OCI-LY7 (cell line): Measurements from ENCODE around the gene CALN1. TPM values are rescaled to one million over a fixed set of nuclear protein-coding genes. Genes with fewer than 3 reads are reported as not detected.

ENCODE experiments used
- BruUV-seq: library from RNA; stranded (reverse); fragments of 400-500 nt; replicated peaks from 2 replicates; lab custom pipeline; 2021; lab: Mats Ljungman, UMichigan
- CTCF ChIA-PET: fragments of 300-600 bp; sonication (Branson Sonifier 250); formaldehyde crosslinking; loops from one replicate; lab custom pipeline; 2022; ENCODE audit warnings: antibody characterized with exemption; ENCODE audit not compliant: unreplicated experiment; lab: Charles Lee
- POLR2A ChIA-PET: fragments of 300-600 bp; sonication (Branson Sonifier 250); formaldehyde crosslinking; loops from one replicate; lab custom pipeline; 2022; ENCODE audit warnings: antibody characterized with exemption; lab: Charles Lee
- DNase-seq: peaks from one replicate; pipeline ENCODE4 v3.0.0-alpha.2; 2015; ENCODE audit warnings: low spot score
- H2AFZ ChIP-seq: fragments of 200-600 bp; sonication (generic), shearing (Covaris generic); 2 replicates; pipeline ENCODE4 v1.6.1; 2014; ENCODE audit warnings: mild to moderate bottlenecking, antibody characterized with exemption, low read length, moderate library complexity
- H3K27ac ChIP-seq: fragments of 200-600 bp; sonication (generic); 2 replicates; pipeline ENCODE4 v1.5.1; 2014; ENCODE audit warnings: mixed run types, low read depth, mild to moderate bottlenecking, moderate library complexity, low read length, inconsistent platforms; ENCODE audit not compliant: poor library complexity, severe bottlenecking
- H3K36me3 ChIP-seq: fragments of 200-600 bp; sonication (generic); 2 replicates; pipeline ENCODE4 v1.6.1; 2014; ENCODE audit warnings: mild to moderate bottlenecking, antibody characterized with exemption, low read length, moderate library complexity, mixed read lengths; ENCODE audit not compliant: insufficient read depth
- H3K4me1 ChIP-seq: fragments of 200-600 bp; sonication (generic); 2 replicates; pipeline ENCODE4 v1.5.1; 2014; ENCODE audit warnings: mild to moderate bottlenecking, low read length; ENCODE audit not compliant: insufficient read depth, poor library complexity, severe bottlenecking
- H3K4me2 ChIP-seq: fragments of 200-600 bp; sonication (generic); 2 replicates; pipeline ENCODE4 v1.6.1; 2014; ENCODE audit warnings: mild to moderate bottlenecking, low read length
- H3K4me3 ChIP-seq: fragments of 200-600 bp; sonication (generic); 2 replicates; pipeline ENCODE4 v1.5.1; 2014; ENCODE audit warnings: mild to moderate bottlenecking, low read depth, low read length; ENCODE audit not compliant: poor library complexity, severe bottlenecking
- H3K79me2 ChIP-seq: fragments of 200-600 bp; sonication (generic); 2 replicates; pipeline ENCODE4 v1.6.1; 2016; ENCODE audit warnings: low read depth, mild to moderate bottlenecking, low read length, moderate library complexity, mixed read lengths; ENCODE audit not compliant: insufficient read depth
- H3K9me2 ChIP-seq: fragments of 200-600 bp; sonication (generic); 2 replicates; pipeline ENCODE4 v1.6.1; 2016; ENCODE audit warnings: mild to moderate bottlenecking, low read length, mixed read lengths; ENCODE audit not compliant: insufficient read depth
- H3K9me3 ChIP-seq: fragments of 200-600 bp; sonication (generic); 2 replicates; pipeline ENCODE4 v1.6.1; 2014; ENCODE audit warnings: mild to moderate bottlenecking, mixed run types, low read length, mixed read lengths
- H4K20me1 ChIP-seq: fragments of 200-600 bp; sonication (generic); 2 replicates; pipeline ENCODE4 v1.6.1; 2014; ENCODE audit warnings: mild to moderate bottlenecking, antibody characterized with exemption, low read length, moderate library complexity, mixed read lengths; ENCODE audit not compliant: insufficient read depth
- CTCF ChIP-seq: fragments of 200-600 bp; sonication (generic); conservative IDR thresholded peaks from 2 replicates; pipeline ENCODE4 v1.5.1; 2014; ENCODE audit warnings: mild to moderate bottlenecking, antibody characterized with exemption, low read length, moderate library complexity, mixed read lengths
- EZH2phosphoT487 ChIP-seq: fragments of 200-600 bp; sonication (generic); IDR thresholded peaks from 2 replicates; pipeline ENCODE4 v1.6.1; 2018; ENCODE audit warnings: low read depth, borderline replicate concordance, mild to moderate bottlenecking, mixed run types, antibody characterized with exemption, low read length, moderate library complexity, mixed read lengths
- intact Hi-C: fragments of 100-400 bp; cut with micrococcal nuclease; formaldehyde crosslinking; loops from one replicate; pipeline ENCODE4 v1.10.0; 2022; ENCODE audit not compliant: unreplicated experiment
- total RNA-seq, 2 experiments: library from RNA; depleted of rRNA in 1 of 2; stranded (reverse); fragments of >200 nt in 1 of 2; shearing (Covaris generic) in 1 of 2; gene quantifications; 2 replicates each; pipeline ENCODE4 v1.2.3, GENCODE V29; 2014 to 2022

The CALN1 gene
- total RNA-seq, 2 experiments from 2014 or later: not detected

- Histone ChIP-seq H3K36me3 (no peaks in the 10 kb centered on the region), H3K9me2 (no peaks in the 10 kb centered on the region), H3K9me3 (no peaks in the 10 kb centered on the region), H3K79me2 (no peaks in the 10 kb centered on the region), H3K27ac (no peak overlapping the region), H4K20me1 (no peaks in the 10 kb centered on the region), H3K4me1 (no peaks in the 10 kb centered on the region), H3K4me2 (no peak overlapping the region), H3K4me3 (no peak overlapping the region), H2AFZ (no peak overlapping the region)
- BruUV-seq: no TSS peak
- ChIA-PET CTCF (no interaction called here), POLR2A (no interaction called here)
- DNase-seq: no peak
- no peak for TF ChIP-seq EZH2phosphoT487
- no peak for TF ChIP-seq CTCF
- intact Hi-C loops: no loop called here
Measured at GRCh38 chr7:71784180-71784579, 628.0 kb downstream of the CALN1 start.

DNA sequence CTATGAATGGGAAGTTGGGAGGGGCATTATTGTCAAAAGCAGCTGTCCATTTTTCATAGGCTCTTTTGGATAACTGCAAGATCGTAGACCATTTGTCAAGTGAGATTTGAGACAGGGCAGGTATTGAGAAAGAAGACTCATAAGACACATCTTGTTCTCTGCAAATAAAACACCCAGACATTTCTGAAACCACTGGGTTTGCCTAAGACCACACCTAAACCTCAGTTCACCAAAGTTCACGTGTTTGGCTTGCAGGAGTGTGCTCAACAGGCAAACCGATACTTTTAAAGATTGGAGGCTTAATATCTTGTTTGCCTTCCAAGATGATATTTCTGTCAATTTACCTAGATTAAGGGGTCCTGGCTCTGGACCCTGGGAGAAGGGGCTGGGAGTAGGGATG, 628.4 kb downstream of the CALN1 start:
- no peaks in the 10 kb centered on the region for H3K9me3 ChIP-seq
- no peak for TF ChIP-seq CTCF
- TF ChIP-seq EZH2phosphoT487: no peak
- no peaks in the 10 kb centered on the region for H3K4me1 ChIP-seq
- H2AFZ ChIP-seq: no peak overlapping the region
- H4K20me1 ChIP-seq: no peaks in the 10 kb centered on the region
- no TSS peak for BruUV-seq
- no peak overlapping the region for H3K27ac ChIP-seq
- no peaks in the 10 kb centered on the region for H3K79me2 ChIP-seq
- no peak for DNase-seq
- ChIA-PET POLR2A (no interaction called here), CTCF (no interaction called here)
- intact Hi-C loops: no loop called here
- H3K4me3 ChIP-seq: no peak overlapping the region
- H3K36me3 ChIP-seq: no peaks in the 10 kb centered on the region
- H3K9me2 ChIP-seq: no peaks in the 10 kb centered on the region
- H3K4me2 ChIP-seq: no peak overlapping the region

GRCh38 chr7:71782051-71782450, 630.1 kb downstream of the CALN1 start:
- BruUV-seq: no TSS peak
- H3K9me3 ChIP-seq: no peaks in the 10 kb centered on the region

More at GRCh38 chr7:71782051-71782450, 630.1 kb downstream of the CALN1 start:
- no peak overlapping the region for H3K27ac ChIP-seq
- intact Hi-C loops: no loop called here
- no peak overlapping the region for H2AFZ ChIP-seq
- no peak overlapping the region for H3K4me3 ChIP-seq
- POLR2A ChIA-PET: no interaction called here
- CTCF ChIA-PET: no interaction called here
- no peaks in the 10 kb centered on the region for H3K36me3 ChIP-seq
- H3K9me2 ChIP-seq: no peaks in the 10 kb centered on the region
- no peak overlapping the region for H3K4me2 ChIP-seq
- H4K20me1 ChIP-seq: no peaks in the 10 kb centered on the region
- no peaks in the 10 kb centered on the region for H3K4me1 ChIP-seq
- TF ChIP-seq EZH2phosphoT487: no peak
- TF ChIP-seq CTCF: no peak
- H3K79me2 ChIP-seq: no peaks in the 10 kb centered on the region
- DNase-seq: no peak
